Colon (tissue), 2 donors: ENCODE data around the gene CUBN.
"Not testable (repeated sequence)": the region's sequence is repeated elsewhere in the genome, so short reads cannot be mapped to it uniquely, and the experiment has no call there.

Source experiments
- FAIRE-seq: peaks from 2 replicates; lab custom pipeline; 2012; peaks lifted over from hg19 to GRCh38; lab: Jason Lieb, UNC
- donor health status: control.
- donor health status: control.

CUBN gene

GRCh38 chr10:16867556-16867955, 262.1 kb downstream of the CUBN start:
- FAIRE-seq, result no peak

GRCh38 chr10:16866541-16867275, 262.9 kb downstream of the CUBN start:
- FAIRE-seq, result no peak

DNA sequence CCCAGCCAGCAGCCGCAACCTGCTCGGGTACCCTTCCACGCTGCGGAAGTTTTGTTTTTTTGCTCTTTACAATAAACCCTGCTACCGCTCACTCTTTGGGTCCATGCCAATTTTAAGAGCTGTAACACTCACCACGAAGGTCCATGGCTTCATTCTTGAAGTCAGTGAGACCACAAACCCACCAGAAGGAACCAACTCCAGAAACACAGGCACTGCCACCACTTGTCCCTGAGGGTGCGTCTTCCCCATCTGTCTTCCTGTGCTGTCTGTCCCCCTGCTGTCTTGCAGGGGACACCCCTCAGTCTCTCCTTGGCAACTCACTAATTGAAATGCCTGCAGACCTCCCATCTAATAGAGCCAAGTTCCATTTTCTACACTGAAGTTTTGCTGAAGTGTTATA, 263.8 kb downstream of the CUBN start:
- FAIRE-seq, result no peak

- no peak for FAIRE-seq
Observed at GRCh38 chr10:16863766-16864165, 265.8 kb downstream of the CUBN start.

DNA sequence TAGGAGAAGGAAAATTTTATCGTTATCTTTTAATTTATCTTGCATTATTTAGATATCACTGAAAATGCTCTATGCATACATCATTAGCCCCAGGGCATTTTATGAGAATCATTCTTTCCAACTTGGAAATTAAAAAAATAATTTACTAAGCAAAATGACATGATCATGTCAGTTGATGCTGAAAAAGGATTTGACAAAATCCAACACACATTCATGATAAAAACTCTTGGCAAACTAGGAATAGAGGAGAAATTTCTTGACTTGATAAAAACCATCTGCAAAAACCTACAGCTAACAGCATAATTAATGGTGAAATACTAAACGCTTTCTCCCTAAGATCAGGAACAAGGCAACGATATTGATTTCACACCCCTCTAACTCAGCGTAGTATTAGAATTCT, 272.2 kb downstream of the CUBN start:
- FAIRE-seq, result no peak

DNA sequence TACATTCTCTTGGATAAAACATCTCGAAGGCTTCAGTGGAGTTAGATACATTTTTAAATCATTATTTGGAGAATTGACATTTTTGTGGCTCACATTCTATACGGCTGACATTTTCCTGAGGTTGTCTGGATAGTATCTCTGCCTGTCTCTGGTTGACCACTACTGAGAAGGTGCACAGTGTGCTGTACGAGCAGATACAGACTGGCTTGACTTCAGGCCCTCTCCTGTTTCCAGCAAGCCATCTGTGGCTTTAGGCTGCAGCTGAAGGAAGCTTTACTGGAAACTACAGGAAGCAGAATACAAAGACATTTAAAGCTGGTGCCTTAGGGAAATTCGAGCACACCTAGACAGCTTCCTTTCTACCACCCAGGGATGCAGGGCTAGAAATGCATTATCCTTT, 273.0 kb downstream of the CUBN start:
- FAIRE-seq, result no peak

GRCh38 chr10:16856092-16856491, 273.5 kb downstream of the CUBN start:
- no peak for FAIRE-seq

- no peak for FAIRE-seq
Observed at GRCh38 chr10:16854623-16855022, 275.0 kb downstream of the CUBN start.

DNA sequence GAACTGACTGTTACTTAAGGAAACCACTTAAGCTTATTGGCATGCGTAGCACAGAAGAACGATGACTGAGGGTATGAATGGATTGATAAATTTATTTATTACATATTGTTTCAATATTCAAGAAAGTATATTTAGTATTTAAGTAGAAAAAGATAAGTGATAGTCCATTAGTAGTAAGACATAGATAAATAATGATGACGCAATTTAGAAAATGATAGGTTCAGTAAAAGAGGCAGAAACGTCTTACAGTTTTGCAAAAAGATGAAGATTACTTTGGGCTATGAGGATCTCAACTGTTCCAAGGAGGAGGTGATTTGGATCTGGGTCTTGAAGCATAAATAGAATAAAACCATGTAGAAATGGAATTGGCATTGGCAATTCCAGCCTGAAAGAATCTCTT, 275.8 kb downstream of the CUBN start:
- FAIRE-seq, result no peak

- FAIRE-seq, result no peak
Observed at GRCh38 chr10:16853201-16853600, 276.4 kb downstream of the CUBN start.

GRCh38 chr10:16852624-16853023, 277.0 kb downstream of the CUBN start:
- FAIRE-seq, result no peak

DNA sequence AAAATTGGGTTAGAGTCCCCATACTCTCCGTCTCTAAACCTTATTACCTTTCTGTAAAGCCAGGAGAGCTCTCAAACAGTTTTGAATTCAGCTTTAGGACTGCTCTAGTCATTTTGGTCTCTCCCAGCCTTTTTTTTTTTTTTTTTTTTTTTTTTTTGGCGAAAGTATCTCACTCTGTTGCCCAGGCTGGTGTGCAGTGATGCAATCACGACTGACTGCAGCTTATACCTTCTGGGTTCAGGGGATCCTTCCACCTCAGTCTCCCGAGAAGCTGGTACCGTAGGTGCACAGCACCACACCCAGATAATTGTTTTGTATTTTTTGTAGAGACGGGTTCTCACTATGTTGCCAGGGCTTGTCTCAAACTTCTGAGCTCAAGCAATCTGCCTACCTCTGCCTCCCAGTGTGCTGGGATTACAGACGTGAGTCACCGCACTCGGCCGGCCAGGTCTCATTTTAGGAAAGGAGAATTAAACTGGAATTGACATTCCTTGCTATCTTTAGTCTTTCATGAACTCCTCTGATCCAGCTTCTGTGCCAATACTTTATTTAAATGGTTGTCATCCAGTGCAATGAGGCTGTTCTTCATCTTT, 281.0 kb downstream of the CUBN start:
- no peak for FAIRE-seq

DNA sequence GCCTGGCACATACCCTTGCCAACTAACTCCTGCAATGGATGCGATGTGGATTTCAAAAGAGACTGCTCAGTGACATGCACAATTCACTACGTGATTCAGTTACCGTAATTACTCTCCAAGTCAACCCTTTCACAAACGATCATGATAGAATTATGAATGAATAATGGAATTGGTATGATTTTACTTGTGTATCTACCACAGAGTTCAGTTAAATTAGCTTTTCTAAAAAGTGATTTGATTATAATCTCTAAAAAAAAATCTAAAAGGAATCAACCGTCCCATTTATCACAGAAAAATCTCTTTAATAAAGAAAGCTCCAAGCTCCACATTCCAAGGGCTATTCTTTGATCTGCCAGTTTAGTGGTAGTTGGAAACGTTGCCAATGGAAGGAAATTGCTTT, 282.0 kb downstream of the CUBN start:
- FAIRE-seq, result no peak

DNA sequence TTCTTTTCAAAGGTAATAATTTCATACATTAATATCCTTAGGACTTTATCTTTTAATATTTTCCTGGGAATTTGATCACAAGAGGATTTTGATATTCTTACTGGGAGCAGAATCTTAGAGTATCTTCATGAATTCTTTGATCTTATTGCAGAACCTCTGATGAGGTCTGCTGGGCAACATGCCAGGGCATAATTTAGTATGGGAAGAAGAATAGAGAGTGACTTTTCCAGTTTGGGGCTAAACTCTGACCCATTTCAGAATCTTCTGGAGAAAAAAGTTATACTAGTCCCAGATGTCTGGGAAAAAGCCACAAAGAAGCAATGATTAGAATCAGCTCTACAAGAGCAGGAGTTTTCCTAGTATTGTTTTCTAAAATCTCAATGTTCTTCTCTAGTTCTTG, 284.4 kb downstream of the CUBN start:
- FAIRE-seq, result no peak

- peak; percentile 90 for FAIRE-seq
Observed at GRCh38 chr10:16843252-16843870, 286.2 kb downstream of the CUBN start.

DNA sequence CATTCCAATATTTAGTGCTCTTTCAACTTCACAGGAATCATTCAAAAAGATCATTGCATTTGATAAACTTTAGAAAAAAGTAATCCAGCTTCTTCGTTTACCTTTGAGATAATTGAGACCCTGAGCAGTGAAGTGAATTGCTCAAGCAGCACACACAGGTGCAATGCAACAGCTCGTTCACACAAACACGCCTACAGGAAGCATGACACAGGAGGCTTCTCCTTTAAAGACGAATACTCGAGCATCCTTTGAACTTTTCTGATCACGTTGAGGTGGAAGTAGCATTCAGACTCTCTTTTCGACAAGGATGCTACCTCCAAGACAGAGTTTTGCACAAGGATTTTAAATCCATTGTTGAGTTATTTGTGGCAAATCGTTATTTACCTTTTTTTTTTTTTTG, 294.4 kb downstream of the CUBN start:
- no peak for FAIRE-seq

GRCh38 chr10:16832351-16833080, 297.1 kb downstream of the CUBN start:
- no peak for FAIRE-seq

DNA sequence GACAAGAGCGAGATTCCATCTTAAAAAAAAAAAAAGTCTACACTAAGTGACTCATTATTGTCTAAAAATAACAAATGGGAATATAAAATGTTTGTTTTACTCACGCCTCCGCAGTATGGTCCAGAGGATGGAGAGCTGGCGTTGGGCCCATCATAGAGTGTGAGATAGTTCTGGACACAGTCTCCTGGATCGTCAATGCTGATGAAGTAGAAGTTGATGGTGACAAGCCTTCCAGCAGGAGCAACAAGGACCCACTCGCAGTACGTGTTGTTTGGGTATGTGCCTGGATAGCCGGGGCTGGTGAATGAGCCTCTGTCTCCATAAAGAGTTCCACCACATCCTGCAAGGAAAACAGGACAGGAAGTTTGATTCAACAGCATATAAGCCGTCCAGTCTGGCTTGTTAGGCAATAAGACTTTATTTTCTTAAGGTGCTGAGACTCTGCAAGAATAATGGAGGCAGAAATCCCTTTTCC, 300.9 kb downstream of the CUBN start:
- FAIRE-seq, result no peak

GRCh38 chr10:16828114-16828568, 301.5 kb downstream of the CUBN start:
- no peak for FAIRE-seq

- FAIRE-seq, result not testable (repeated sequence)
Observed at GRCh38 chr10:16827474-16827873, 302.1 kb downstream of the CUBN start.

- FAIRE-seq, result no peak
Observed at GRCh38 chr10:16822726-16823360, 306.8 kb downstream of the CUBN start.

DNA sequence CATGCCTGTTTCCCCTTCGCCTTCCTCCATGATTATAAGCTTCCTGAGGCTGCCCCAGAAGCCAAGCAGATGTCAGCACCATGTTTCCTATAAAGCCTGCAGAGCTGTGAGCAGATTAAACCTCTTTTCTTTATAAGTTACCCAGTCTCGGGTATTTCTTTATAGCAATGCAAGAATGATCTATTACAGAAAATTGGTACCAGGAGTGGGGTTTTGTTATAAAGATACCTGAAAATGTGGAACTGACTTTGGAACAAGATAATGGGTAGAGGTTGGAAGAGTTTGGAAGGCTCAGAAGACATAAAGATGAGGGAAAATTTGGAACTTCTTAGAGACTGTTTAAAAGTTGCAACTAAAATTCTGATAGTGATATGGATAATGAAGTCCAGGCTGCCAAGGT, 307.6 kb downstream of the CUBN start:
- FAIRE-seq, result no peak
